GM19240 (cell line): Measurements from ENCODE around the gene MAB21L4.

Experiments used
- DNase-seq: peaks from one replicate; pipeline ENCODE4 v3.0.0; 2011; ENCODE audit warnings: low spot score; ENCODE audit not compliant: insufficient read length

Gene MAB21L4

DNA sequence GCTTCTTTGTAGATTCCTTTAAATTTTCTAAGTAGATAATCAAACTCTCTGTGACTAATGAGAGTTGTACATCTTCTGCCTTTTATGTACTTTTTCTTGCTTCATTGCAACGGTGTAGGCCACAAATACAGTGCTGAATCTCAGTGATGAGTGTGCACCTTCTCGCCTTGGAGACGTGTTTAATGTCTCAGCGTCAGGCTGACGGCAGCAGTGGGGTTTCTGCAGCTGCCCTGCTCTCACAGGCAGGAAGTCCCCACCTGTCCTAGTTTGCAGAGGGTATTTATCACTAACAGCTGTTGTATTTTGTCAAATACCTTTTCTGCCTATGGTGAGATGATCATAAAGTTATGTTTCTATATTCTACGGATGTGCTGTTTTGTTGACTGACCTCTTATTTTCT, 14.0 kb downstream of the MAB21L4 start:
- DNase-seq = no peak

GRCh38 chr2:240879105-240879504, 16.9 kb downstream of the MAB21L4 start:
- no peak for DNase-seq

GRCh38 chr2:240878341-240878936, 17.5 kb downstream of the MAB21L4 start:
- DNase-seq = no peak

GRCh38 chr2:240877460-240878340, 18.3 kb downstream of the MAB21L4 start:
- DNase-seq = no peak

GRCh38 chr2:240876475-240877251, 19.3 kb downstream of the MAB21L4 start:
- no peak for DNase-seq

- DNase-seq = no peak
These were observed 19.9 kb downstream of the MAB21L4 start for GRCh38 chr2:240876035-240876474.

DNA sequence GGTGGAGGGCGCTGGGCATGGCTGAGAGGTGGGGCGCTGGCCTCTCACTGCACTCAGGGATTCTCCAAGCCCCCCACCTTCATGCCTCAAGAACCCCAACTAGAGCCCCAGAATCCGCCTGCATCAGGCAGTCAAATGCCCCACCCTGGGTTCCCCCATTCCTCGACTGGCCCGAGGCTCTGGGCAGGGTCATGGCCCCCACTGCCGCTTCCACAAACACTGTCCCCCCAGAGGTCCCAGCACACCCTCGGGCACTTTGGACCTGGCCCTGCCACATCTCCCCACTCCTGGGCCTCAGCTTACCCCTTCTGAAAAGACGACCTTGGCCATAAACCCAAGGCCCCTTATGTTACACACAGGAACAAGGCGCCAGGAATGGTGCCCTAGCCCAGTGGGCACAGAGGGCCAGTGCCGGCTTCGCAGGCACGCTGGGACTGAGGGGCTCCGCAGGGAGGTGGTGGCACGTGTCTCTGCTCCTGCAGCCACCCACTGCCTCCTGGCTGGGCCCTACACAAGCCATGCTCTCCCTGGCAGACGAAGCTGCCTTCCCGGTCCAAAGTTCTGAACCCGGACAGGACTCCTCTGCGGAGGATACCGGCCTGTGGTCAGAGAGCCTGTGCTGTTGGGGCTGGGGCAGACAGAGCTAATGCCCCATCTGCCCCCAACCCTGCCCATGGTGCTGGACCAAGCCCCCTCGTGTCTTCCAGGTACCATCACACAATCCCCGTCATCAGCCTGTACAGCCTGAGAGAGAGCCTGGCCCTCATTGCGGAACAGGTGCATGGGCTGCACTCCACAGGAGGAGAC, 20.5 kb downstream of the MAB21L4 start:
- no peak for DNase-seq

- DNase-seq = no peak
These were observed 21.2 kb downstream of the MAB21L4 start for GRCh38 chr2:240874715-240875227.

DNA sequence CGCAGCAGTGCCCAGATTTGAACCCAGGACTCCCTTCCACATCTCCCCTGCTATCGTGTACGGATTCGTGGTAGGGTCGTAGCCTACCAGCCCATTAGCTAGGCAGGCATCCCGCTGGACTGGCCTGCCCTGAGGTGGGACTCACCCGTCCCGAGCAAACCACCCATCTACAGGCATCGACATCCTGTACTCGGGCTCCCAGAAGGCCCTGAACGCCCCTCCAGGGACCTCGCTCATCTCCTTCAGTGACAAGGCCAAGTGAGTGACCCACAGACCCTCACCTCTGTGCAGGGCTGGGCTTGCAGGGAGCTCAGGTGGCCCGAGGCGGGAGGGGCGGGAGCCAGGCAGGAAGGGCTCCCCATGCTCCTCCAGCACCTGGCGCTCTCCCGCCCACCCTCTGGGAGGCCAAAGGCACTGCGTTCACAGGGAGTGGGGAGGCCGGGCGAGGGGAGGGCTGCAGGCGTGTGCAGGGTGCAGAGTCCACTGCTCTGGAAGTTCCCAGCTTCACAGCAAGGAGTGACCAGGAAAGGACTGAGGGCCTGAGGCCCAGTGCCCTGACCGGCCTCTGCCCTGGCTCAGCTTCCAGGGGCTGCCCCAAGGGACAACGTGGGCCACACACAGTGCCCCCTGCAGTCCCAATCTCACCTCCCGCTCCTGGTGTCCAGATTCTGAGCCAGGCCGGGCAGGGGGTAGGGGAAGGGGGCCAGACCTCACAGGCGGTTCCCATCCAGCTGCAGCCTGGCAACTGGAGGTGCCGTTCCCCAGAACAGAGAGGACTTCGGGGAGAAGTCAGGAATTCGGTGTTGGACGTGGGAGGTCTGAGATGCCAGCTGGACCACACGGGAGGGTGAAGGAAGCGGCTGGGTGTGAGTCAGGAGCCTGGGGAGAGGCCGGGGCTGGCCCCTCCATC, 21.9 kb downstream of the MAB21L4 start:
- DNase-seq = no peak

GRCh38 chr2:240873098-240873788, 22.7 kb downstream of the MAB21L4 start:
- no peak for DNase-seq

GRCh38 chr2:240872317-240873097, 23.4 kb downstream of the MAB21L4 start:
- DNase-seq = no peak

DNA sequence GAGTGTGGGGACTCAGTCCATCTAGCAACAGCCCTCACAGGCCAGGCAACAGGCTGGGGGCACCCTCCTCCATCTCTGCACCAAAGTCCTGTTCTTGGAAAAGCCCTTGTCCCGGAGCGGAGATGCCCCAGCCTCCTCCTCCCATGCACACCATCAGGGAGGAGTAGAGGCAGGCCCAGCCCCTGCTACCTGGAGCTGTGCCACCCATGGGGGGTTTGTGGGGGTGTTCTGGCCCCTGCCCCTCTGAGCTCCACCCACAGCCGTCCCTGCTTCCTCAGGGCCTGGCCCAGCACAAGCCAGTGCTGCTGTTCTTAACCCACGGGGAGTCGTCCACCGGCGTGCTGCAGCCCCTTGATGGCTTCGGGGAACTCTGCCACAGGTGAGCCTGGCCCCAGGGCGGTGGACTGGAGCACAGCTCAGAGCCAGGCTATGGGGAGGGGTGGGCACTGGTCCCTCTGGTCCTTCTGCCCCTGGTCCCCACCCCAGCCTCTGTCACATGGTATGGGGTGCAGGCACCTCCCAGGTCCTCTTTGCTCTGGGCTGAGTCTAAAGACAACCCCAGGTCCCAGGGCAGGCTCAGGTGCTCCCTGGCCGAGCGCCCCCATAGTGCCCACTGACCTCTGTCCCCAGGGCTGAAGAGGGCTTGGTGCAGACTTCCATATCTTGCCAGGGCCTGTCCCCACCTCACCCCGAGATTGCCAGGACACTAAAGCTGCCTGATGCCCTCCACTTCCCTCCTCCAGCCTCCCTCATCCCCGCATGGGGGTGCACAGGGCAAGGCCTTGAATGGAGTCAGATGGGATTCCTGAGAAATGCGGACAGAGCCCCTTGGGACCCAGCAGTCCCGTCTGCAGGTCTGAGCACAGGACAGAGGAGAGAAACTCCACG, 24.6 kb downstream of the MAB21L4 start:
- DNase-seq = no peak

DNA sequence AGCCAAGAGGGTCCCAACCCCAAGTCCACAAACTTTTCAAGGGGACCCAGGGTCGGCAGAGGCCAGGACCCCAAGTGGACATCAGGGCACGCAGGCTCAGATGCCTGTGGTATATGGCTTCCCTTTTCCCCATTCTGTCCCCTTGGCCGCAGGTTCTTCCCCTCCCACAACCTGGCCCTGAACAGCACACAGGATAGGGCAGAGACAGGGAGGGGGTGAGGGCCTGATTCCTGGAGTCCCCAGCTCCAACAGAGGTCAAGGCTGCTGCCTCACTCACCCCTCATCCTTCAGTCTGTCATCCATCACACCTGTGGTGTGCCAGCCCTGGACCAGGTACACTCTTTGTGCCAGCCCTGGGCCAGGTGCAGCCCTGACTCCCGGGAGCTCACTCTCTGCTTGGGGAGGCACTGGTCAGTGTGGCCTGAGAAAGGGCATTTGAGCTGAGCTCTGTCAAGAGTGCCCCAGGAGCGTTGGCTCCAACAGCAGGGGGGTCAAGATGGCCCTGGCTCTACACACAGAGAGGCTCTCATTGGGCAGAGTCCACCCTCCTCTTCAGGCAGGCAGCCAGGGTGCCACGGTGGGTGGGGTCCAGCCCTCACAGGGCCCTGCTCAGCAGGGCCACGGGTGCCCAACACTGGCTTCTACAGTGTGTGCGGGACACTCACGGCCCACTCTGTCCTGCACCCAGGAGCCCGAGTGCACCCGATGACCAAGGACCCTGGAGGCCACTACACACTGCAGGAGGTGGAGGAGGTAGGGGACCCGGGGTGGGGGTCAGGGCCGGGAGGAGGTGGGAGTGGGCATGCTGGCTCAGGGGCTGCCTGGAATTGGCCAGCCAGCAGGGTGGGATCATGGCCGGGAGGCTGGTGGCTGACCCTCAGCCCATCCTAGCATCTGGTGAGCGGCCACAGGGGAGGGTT, 25.7 kb downstream of the MAB21L4 start:
- no peak for DNase-seq

GRCh38 chr2:240869109-240869955, 26.6 kb downstream of the MAB21L4 start:
- DNase-seq = no peak

- no peak for DNase-seq
These were observed 27.5 kb downstream of the MAB21L4 start, which contains the start of gene AGXT for GRCh38 chr2:240868286-240869108. Gene AGXT, plus strand, starts transcription at chr2:240868824. Its CDS starts 42 bp downstream, at chr2:240868866.
